IPS-NIHi7 (cell line): ENCODE data around the gene CCSAP.
"Not testable (repeated sequence)": the region's sequence is repeated elsewhere in the genome, so short reads cannot be mapped to it uniquely, and the experiment has no call there.

Source experiments
- DNase-seq: peaks from one replicate; pipeline ENCODE4 v3.0.0; 2012; ENCODE audit warnings: mixed read lengths; ENCODE audit errors: extremely low spot score

CCSAP gene, protein sequence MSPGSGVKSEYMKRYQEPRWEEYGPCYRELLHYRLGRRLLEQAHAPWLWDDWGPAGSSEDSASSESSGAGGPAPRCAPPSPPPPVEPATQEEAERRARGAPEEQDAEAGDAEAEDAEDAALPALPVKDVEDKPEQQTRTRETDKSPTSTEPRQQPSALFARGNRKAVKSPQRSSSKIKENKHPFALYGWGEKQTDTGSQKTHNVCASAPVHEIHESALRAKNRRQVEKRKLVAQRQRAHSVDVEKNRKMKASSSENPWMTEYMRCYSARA

GRCh38 chr1:229342656-229343569 lies at the start of gene CCSAP:
Gene CCSAP (minus strand): TSS chr1:229343047. CDS start chr1:229342465, 582 bp downstream.
- peak; percentile 44 for DNase-seq

GRCh38 chr1:229390130-229390529 lies 47.3 kb upstream of the CCSAP start:
- no peak for DNase-seq

DNA sequence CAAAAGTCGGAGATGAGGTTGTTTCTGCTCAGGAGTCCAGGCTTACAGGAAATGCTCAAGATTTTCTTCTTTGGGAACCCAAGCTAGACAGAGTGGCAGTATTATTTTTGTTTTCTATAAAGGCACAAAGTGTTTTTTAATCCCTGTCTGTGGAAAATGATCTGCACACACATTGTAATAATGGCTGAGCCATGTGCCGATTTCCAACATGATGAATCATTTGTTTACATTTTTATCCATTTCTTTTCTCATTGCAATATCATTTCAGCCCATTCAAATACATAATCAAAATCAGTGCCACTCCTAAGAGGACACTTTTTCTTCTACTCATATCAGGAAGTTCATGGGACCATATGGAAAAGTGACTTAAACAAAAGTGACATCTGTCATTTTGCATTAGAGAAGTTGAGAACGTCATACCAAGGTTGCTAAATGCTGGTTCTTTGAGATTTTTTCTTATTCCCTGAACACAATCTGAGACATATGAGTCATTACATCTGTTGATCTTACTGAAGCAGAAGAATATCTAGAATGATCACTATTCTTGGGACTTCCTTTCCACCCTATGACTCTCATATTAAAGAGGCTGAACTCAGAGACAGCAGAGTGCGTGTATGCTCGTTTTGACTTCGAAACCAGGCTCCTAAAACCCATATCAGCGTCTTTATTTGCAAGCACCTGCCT lies 46.2 kb upstream of the CCSAP start:
- DNase-seq = no peak

GRCh38 chr1:229385853-229386456 lies 43.1 kb upstream of the CCSAP start:
- DNase-seq = no peak

- no peak for DNase-seq
These were observed 42.0 kb upstream of the CCSAP start for GRCh38 chr1:229384822-229385221.

DNA sequence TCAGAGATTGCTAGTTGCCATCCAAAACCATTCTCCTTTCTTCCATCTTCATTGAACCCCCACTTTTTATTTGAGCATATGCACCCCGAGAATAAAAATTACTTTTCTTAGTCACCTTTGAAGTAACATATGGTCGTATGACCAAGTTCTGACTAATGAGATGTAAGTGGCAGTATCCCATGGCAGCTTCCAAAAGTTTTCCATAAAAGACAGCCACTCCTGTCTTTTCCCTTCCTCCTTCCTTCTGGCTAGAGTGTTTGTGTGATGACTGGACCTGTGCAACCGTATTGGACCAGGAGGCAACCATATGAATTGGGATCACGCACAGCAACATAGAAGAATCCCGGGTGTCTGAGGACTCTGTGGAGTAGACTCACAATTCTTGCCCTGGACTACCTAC lies 41.1 kb upstream of the CCSAP start:
- DNase-seq = no peak

DNA sequence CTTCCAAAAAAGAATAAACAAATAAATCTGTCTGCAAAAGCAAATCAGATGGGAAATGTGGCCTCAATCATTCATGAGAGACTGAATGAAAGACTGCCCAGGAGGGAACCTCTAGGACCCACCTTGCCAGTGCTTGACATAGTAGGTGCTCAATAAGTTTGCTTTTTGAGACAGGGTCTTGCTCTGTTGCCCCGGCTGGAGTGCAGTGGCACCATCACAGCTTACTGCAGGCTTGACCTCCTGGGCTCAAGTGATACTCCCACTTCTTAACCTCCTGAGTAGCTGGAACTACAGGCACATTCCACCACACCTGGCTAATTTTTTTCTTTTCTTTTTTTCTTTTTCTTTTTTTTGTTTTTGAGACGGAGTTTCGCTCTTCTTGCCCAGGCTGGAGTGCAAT lies 40.3 kb upstream of the CCSAP start:
- DNase-seq = no peak

GRCh38 chr1:229381234-229381633 lies 38.4 kb upstream of the CCSAP start:
- DNase-seq = peak; percentile 72

DNA sequence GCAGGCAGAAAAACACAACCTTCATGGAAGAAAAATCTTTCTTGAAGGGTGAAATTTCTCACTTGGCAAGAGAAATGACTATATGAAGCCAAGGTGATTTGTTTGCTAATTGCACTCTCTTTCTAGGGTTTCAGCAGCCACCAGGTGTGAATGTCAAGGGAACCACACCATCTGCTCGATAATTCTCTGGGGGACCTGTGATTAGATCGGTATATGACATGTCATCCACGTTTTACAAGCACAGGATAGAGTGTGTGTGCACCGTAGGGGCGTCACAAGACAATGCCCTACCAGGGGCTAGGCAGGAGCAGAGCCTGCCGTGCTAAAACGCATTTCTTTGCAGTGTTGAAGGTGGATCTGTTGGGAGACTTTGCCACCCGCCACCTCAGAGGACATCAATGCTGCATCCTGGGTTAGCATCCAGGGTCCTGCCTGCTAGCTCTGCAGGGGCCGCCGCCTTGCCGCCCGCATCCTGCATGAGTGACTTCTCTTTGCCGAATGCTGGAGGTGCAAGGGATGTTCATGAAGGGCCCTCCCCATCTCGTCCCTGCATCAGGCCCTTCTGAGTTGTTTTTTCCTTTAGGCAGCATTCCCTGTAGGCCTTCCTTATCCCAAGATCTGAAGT lies 37.8 kb upstream of the CCSAP start:
- DNase-seq = no peak

GRCh38 chr1:229379846-229380245 lies 37.0 kb upstream of the CCSAP start:
- DNase-seq = no peak

- DNase-seq = no peak
These were observed 35.9 kb upstream of the CCSAP start for GRCh38 chr1:229378586-229379367.

DNA sequence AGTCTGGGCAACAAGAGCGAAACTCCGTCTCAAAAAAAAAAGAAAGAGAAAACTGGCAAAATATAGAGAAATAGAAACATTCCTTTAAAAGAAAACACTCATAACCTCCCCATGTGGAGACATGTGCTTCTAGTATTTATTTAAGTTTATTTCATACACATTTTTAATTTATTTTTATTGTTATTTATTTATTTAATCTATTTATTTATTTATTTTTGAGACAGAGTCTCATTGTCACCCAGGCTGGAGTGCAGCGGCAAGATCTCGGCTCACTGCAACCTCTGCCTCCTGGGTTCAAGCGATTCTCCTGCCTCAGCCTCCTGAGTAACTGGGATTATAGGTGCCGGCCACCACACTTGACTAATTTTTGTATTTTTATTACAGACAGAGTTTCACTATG lies 35.2 kb upstream of the CCSAP start:
- DNase-seq = not testable (repeated sequence)

- no peak for DNase-seq
These were observed 34.6 kb upstream of the CCSAP start for GRCh38 chr1:229377429-229377828.

GRCh38 chr1:229376521-229376920 lies 33.7 kb upstream of the CCSAP start:
- DNase-seq = no peak

GRCh38 chr1:229374485-229374884 lies 31.6 kb upstream of the CCSAP start:
- DNase-seq = no peak

DNA sequence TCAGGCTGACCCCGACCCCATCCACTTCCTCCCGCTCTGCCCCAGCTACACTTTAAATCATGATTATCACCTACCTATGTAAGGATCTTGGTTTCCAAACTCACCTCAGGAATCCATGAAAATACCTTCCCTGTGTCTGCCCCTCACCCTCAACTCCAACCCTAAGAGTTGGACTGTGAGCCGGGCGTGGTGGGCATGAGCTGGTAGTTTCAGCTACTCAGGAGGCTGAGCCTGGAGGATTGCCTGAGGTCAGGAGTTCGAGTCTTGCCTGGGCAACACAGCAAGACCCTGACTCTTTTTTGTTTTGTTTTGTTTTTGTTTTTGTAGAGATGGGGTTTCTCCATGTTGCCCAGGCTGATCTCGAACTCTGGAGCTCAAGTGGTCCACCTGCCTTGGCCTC lies 30.5 kb upstream of the CCSAP start:
- DNase-seq = no peak

DNA sequence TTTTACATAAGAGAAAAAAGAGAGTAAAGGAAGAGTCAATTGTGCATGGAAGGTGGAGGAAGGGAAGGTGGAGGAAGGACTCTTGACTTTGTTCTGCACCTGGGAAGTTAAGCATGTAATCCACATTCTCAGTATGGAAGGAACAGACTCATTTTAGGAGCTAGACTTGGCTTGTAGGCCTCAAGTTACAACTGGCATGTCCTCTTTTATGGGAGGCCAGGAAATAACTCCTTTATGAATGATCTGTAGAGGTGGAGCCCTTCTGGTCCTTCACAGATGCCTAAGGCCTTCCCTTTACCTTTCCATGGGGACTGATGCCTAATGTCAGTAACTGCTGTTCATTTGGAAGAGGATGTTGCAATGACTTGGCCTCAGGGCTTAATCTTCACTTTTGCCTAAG lies 29.4 kb upstream of the CCSAP start:
- no peak for DNase-seq

GRCh38 chr1:229371624-229372023 lies 28.8 kb upstream of the CCSAP start:
- DNase-seq = no peak

DNA sequence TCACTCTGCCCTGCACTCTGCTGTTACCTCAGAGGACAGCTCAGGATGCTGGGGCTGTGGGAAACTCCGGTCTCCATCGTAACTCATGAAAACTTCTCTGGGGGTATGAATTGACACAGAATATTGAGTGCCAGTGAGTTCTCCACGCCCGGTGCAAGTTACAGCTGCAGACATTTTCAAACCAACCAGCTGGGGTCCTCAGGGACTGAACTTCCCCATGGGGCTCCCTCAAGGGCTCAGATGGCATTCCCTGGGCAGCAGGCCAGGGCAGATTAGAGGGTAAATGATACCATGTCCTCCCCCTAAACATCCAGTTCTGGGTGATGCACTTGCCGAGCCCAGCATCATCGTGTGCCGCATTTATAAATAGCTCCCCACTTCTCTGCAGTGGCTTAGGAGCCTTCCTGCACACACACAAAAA lies 27.8 kb upstream of the CCSAP start:
- no peak for DNase-seq

DNA sequence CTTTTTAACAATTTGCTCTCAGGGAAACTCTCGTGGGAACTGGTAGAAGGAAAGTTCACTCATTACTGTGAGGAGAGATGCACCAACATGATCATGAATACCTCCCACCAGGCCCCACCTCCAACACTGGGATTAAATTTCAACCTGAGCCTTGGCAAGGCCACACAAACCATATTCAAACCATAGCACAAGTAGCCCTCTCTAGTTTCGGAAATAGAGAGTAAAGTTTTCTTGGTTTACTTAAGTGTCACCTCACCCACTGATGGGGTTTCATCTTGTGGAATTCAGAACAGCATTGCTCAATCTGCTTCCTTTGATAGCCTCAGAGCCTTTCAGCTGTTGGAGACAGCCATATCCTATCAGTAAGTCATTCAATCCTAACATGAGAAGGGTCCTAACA lies 25.5 kb upstream of the CCSAP start:
- DNase-seq = no peak

DNA sequence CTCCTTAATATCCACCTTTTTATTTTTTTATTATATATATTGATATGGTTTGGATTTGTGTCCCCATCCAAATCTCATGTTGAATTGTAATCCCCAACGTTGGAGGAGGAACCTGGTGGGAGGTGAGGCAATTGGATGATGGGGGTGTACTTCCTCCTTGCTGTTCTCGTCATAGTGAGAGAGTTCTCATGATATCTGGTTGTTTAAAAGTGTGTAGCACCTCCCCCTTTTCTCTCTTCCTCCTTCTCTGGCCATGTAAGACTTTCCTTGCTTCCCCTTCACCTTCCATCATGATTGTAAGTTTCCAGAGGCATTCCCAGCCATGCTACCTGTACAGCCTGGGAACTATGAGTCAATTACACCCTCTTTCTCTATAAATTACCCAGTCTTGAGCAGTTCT lies 22.7 kb upstream of the CCSAP start:
- no peak for DNase-seq
